T-helper 1 cell treated with Interleukin-12 subunit alpha and Interleukin-12 subunit beta and Interleukin-4 antibody, amounts not matched to agents 30 ng/mL and 1 ng/mL, for 36 hours (primary cell): ENCODE measurements around the gene HPGDS. TPM values are rescaled to one million over a fixed set of nuclear protein-coding genes. Genes with fewer than 3 reads are reported as not detected.
"Not testable (repeated sequence)": the region's sequence is repeated elsewhere in the genome, so short reads cannot be mapped to it uniquely, and the experiment has no call there.

ENCODE experiments used
- intact Hi-C: fragments of 100-400 bp; cut with micrococcal nuclease; formaldehyde crosslinking; loops from one replicate; pipeline ENCODE4 v1.15.1; 2024
- total RNA-seq: library from RNA; stranded (reverse); gene quantifications from 2 replicates; pipeline ENCODE4 v1.2.3, GENCODE V29; 2022

Gene HPGDS
- total RNA-seq = not detected in 2 replicates

GRCh38 chr4:94342694-94343093 lies at the start of gene HPGDS:
HPGDS (minus strand) TSS chr4:94342836; CDS start chr4:94334629, 8,207 bp downstream.
- intact Hi-C loops = no loop called here

- intact Hi-C loops = loop anchor here (1.0 kb wide), 2 partner anchors 87 to 600 kb away; no protein-coding TSS in a partner anchor
Observed at GRCh38 chr4:94390804-94391410, 48.3 kb upstream of the HPGDS start.

GRCh38 chr4:94389595-94390267 lies 47.1 kb upstream of the HPGDS start:
- intact Hi-C loops = no loop called here

DNA sequence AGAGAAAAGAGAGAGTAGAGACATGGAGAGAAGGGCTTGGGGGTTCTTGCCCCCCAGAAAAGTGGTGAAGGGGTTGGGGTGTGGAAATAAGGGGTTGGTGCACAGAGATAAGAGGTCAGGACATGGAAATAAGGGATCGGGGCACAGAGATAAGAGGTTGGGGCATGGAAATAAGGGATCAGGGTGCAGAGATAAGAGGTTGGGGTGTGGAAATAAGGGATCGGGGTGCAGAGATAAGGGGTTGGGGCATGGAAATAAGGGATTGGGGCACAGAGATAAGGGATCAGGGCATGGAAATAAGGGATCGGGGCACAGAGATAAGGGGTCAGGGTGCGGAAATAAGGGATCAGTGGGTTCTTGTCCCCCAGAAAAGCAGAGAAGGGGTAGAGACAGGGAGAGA lies 45.3 kb upstream of the HPGDS start:
- intact Hi-C loops = not testable (repeated sequence)

DNA sequence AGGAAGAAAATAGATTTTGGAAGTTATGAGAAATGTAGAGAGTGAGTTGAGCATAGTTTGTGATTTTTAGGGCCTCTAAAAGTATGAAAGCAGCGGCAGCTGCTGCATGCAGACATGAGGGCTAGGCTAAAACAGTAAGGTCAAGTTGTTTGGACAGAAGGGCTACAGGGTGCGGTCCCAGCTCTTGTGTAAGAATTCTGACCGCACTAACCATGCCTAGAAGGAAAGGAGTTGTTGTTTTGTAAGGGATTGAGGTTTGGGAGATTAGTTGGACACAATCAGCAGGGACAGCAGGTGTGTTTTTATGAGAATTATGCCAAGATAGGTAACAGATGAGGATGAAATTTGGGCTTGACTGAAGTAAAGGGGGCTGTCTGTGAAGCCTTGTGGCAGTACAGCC lies 42.8 kb upstream of the HPGDS start:
- intact Hi-C loops = not testable (repeated sequence)

DNA sequence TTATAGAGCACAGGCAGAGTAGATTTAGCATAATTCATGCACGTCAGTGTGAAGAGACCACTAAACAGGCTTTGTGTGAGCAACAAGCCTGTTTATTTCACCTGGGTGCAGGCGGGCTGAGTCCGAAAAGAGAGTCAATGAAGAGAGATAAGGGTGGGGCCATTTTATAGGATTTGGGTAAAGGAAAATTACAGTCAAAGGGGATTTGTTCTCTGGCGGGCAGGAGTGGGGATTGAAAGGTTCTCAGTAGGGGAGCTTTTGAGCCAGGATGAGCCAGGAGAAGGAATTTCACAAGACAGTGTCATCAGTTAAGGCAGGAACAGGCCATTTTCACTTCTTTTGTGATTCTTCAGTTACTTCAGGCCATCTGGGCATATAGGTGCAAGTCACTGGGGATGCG lies 40.3 kb upstream of the HPGDS start:
- intact Hi-C loops = not testable (repeated sequence)

GRCh38 chr4:94378047-94378446 lies 35.4 kb upstream of the HPGDS start:
- intact Hi-C loops = no loop called here

- intact Hi-C loops = no loop called here
Observed at GRCh38 chr4:94377294-94377693, 34.7 kb upstream of the HPGDS start.

GRCh38 chr4:94375364-94375763 lies 32.7 kb upstream of the HPGDS start:
- intact Hi-C loops = no loop called here

- intact Hi-C loops = no loop called here
Observed at GRCh38 chr4:94373752-94374151, 31.1 kb upstream of the HPGDS start.

- intact Hi-C loops = no loop called here
Observed at GRCh38 chr4:94372991-94373390, 30.4 kb upstream of the HPGDS start.

DNA sequence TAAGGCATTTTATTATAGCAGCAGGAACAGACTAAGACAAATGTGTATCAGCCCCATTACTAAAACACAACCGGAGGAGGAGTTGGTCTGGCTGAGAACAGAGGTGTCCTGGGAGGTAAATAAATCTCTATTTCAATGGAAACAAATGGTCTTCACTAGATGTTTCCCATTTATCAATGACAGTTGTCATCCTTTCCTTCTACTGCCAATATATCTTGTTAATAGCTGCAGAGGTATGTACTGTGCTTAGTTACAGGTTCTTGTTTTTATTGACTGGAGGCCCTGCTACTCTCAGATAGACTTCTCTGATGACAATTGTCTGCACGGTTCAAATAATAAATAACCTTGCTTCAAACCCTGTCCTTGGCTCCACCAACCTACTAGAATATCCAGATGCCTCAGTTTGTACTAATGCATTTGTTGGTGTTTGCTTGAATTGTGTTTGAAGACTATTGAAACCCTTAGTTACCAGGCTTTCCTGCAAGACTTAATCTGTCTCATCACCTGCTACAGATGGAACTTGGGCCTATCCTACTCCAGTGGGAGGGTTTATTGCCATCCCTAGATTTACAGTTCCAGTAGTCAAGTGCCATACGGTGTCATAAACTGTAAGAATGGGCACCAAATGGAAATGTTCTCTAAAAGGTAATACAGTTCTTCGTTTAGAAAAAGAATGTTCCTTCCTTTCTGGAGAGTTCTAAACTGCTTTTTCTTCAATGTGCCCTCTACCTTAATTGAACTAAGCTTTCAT lies 29.8 kb upstream of the HPGDS start:
- intact Hi-C loops = no loop called here

DNA sequence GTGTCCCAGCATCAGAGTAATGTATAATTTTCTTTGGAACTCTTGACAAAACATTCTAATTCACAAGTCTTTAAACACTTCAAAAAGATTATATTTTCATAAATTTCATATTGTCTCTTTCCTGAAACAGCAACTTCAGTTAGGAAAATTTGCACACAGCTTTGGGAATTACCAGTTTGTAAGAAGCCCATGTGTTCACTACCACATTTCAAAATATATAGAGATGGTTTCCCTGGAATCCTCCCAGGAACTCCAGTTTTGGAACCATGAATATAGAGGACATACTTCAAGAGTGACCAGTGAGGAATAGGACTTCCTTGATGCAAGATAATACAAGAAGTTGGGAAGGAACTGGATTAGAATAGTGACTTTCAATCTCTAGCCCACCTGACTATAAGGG lies 28.7 kb upstream of the HPGDS start:
- intact Hi-C loops = no loop called here

- intact Hi-C loops = no loop called here
Observed at GRCh38 chr4:94370533-94371254, 28.1 kb upstream of the HPGDS start.

- intact Hi-C loops = no loop called here
Observed at GRCh38 chr4:94369046-94369445, 26.4 kb upstream of the HPGDS start.

- intact Hi-C loops = no loop called here
Observed at GRCh38 chr4:94368459-94368858, 25.8 kb upstream of the HPGDS start.

DNA sequence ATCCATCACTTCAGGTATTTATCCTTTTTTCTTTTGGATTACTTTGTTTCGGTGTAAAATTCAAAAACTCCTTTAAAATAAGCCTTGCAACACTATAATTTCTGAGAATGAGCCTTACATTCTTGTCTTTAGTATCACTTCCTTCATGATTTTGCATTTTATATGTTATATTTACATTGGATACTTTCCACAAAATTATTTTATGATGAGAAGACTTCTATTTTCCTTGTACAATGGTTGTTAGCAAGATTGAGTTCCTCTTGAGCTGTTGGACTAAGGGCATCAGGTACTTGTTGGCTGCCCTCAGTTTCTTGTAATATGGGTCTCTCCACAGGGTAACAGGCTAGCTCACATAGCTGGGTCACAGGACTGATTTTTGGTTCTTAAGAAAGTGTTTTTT lies 22.7 kb upstream of the HPGDS start:
- intact Hi-C loops = no loop called here

DNA sequence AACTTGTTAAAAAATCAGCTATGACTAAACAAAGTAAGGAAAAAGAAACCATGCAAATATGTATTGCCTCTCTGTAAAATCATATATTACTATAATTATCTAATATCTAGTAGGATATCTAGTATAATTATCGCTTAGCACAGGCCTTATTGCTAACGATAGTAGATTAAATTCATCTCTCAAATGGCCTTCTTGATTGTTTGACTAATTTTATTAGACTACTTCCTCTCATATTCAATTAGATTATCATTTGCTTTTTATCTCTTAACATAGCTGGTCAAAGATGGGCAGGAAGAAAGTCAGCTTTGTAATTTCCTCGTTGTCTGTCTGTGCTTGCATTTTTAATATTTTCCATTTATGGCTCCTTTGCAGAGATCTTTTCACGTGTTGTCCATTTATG lies 21.9 kb upstream of the HPGDS start:
- intact Hi-C loops = no loop called here

DNA sequence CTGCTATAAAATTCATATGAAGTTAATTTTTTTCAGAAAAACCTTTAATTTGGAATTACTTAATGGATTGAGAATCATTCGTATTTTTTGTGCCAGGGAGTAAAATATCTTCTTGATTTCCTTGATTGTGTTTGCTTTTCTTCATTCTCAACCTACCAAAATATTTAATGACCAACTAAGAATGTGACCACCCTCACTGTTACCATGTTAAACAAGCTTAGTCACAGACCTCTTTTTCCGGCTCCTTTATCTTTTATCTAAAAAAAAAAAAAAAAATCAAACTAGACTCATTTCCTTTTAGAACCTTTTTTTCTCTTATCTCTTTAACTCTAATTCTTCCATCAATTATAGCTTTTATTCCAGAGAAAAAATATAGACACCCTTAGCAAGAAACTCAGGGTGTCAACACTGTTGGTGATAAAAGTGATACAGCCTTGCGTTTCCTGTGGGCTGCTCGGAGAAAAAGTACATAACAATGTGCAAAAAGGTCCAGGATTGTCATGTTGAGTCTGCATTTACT lies 20.6 kb upstream of the HPGDS start:
- intact Hi-C loops = no loop called here

- intact Hi-C loops = no loop called here
Observed at GRCh38 chr4:94359838-94360237, 17.2 kb upstream of the HPGDS start.

GRCh38 chr4:94359221-94359620 lies 16.6 kb upstream of the HPGDS start:
- intact Hi-C loops = no loop called here

DNA sequence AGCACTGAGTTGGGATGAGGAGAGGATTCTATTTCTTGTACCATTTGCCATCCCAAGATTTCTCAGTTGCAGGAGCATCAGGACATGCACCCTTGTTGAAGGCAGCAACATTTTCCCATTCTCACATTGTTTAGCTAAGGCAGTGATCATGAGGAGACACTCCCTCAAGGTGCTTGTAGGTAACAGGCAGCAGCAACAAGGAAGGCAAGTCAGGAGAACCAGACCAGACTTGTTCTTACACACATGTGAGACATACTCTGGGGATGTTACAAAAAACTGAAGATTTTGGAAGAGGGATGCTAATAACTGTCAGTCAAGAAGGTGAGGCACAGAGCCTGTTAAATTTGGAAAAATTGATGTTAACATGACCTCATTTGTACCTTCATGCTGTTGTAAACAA lies 15.5 kb upstream of the HPGDS start:
- intact Hi-C loops = no loop called here
